ENCODE data around the gene COX8C. TPM values are rescaled to one million over a fixed set of nuclear protein-coding genes. Genes with fewer than 3 reads are reported as not detected.
A peak's percentile ranks its signal among the peaks of the same experiment; 100 is the strongest.

The COX8C gene
- total RNA-seq, 1 donor from 2014 or later = not detected

- intact Hi-C loops (cut with DNase I) = loop anchor here (1.0 to 5.0 kb wide), 4 partner anchors 126 to 749 kb away; partner anchors contain the start of genes DDX24, GON7, IFI27L1 and ITPK1
- Histone ChIP-seq H3K4me1 (peaks cover 0 to 25% of the 10 kb centered on the region in 2 donors), H3K36me3 (no peaks in the 10 kb centered on the region), H3K9me3 (no peaks in the 10 kb centered on the region), H3K27ac (peak overlapping the region; percentile 86 to 97), H3K4me3 (peak overlapping the region; percentile 85 to 91), H3K27me3 (no peaks in the 10 kb centered on the region)
- no peak for DNase-seq (ENCODE audit: low spot score in 2 of 2)
- TF ChIP-seq, protein P1, sequence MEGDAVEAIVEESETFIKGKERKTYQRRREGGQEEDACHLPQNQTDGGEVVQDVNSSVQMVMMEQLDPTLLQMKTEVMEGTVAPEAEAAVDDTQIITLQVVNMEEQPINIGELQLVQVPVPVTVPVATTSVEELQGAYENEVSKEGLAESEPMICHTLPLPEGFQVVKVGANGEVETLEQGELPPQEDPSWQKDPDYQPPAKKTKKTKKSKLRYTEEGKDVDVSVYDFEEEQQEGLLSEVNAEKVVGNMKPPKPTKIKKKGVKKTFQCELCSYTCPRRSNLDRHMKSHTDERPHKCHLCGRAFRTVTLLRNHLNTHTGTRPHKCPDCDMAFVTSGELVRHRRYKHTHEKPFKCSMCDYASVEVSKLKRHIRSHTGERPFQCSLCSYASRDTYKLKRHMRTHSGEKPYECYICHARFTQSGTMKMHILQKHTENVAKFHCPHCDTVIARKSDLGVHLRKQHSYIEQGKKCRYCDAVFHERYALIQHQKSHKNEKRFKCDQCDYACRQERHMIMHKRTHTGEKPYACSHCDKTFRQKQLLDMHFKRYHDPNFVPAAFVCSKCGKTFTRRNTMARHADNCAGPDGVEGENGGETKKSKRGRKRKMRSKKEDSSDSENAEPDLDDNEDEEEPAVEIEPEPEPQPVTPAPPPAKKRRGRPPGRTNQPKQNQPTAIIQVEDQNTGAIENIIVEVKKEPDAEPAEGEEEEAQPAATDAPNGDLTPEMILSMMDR (IDR thresholded peaks at IDR 0.05) = no peak
Observed at GRCh38 chr14:93333631-93334103, 13.3 kb upstream of the COX8C start.

DNA sequence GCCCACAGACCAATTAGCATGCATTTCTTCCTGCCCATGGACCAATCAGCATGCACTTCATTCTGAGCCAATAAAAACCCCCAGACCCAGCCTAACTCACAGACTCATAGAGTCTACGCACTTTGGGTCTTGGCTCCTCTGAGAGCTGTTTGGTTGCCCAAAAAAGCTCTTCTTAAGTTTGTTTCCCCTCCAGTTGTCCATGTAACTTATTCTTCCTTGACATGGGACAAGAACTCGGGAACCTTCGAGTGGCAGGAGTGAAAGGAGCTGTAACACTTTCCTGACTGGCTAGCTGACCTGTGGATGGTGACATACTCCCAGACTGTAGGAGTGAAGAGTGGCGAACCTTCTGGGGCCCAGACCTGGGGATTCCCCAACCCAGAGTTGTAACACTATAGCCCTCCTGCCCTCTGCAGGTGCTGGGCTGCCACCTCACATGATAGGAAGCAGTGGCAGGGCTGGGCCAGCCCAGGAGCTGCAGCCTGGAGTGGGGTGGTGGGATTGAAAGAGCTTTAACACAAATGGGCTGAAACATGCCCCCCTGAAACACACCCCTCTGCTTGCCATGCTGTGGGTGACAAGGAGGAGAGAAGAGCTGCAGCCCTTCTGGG is 9.7 kb upstream of the COX8C start:
- intact Hi-C loops (cut with DNase I) = no loop called here

DNA sequence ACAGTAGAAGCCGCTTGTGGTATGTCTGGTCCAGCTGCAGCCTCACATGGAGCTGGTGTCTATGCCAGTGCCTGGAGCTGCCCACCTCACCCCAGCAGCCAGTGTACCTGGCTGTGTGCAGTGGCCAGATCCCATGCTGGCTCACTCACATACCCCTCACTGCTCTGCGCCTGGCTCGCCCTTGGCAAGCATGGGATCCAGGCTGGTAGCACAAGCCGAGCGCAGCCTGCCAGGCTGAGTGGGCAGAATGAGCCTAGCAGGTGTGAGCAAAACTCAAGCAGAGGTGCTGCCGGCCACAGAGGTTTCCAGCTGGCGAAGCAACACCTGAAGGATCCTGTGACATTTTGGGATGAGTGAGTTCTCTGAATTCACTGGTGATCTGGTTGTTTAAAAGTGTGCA is 9.1 kb upstream of the COX8C start:
- TF ChIP-seq, protein P1 (IDR thresholded peaks at IDR 0.05) = no peak
- no peak for DNase-seq (ENCODE audit: low spot score in 2 of 2)
- intact Hi-C loops (cut with DNase I) = no loop called here

More for the DNA sequence above, 9.7 kb upstream of the COX8C start:
- H3K4me3 ChIP-seq = no peak overlapping the region
- H3K4me1 ChIP-seq = peaks cover 0 to 4% of the 10 kb centered on the region in 2 donors
- no peaks in the 10 kb centered on the region for H3K27me3 ChIP-seq
- H3K9me3 ChIP-seq = no peaks in the 10 kb centered on the region
- H3K36me3 ChIP-seq = no peaks in the 10 kb centered on the region
- TF ChIP-seq, protein P1 (IDR thresholded peaks at IDR 0.05) = no peak
- H3K27ac ChIP-seq = no peak overlapping the region
- no peak for DNase-seq (ENCODE audit: low spot score in 2 of 2)

GRCh38 chr14:93343266-93343665 is 3.7 kb upstream of the COX8C start:
- no peak for DNase-seq (ENCODE audit: low spot score in 2 of 2)
- TF ChIP-seq, protein P1 (IDR thresholded peaks at IDR 0.05) = no peak
- H3K4me1 ChIP-seq = no peaks in the 10 kb centered on the region
- no peaks in the 10 kb centered on the region for H3K36me3 ChIP-seq
- intact Hi-C loops (cut with DNase I) = no loop called here
- H3K27me3 ChIP-seq = no peaks in the 10 kb centered on the region
- no peaks in the 10 kb centered on the region for H3K9me3 ChIP-seq
- H3K4me3 ChIP-seq = no peak overlapping the region
- no peak overlapping the region for H3K27ac ChIP-seq

More for the DNA sequence above, 9.1 kb upstream of the COX8C start:
- no peaks in the 10 kb centered on the region for H3K9me3 ChIP-seq
- no peaks in the 10 kb centered on the region for H3K27me3 ChIP-seq
- no peak overlapping the region for H3K4me3 ChIP-seq
- no peaks in the 10 kb centered on the region for H3K36me3 ChIP-seq
- no peak overlapping the region for H3K27ac ChIP-seq
- peaks cover 0 to 4% of the 10 kb centered on the region in 2 donors for H3K4me1 ChIP-seq

GRCh38 chr14:93343797-93344196 is 3.2 kb upstream of the COX8C start:
- H3K27ac ChIP-seq = no peak overlapping the region
- TF ChIP-seq, protein P1 (IDR thresholded peaks at IDR 0.05) = no peak
- H3K36me3 ChIP-seq = no peaks in the 10 kb centered on the region
- intact Hi-C loops (cut with DNase I) = no loop called here
- H3K4me1 ChIP-seq = no peaks in the 10 kb centered on the region
- no peak overlapping the region for H3K4me3 ChIP-seq
- no peak for DNase-seq (ENCODE audit: low spot score in 2 of 2)
- H3K9me3 ChIP-seq = no peaks in the 10 kb centered on the region
- no peaks in the 10 kb centered on the region for H3K27me3 ChIP-seq
